ENCODE data around the gene PARD6A. TPM values are rescaled to one million over a fixed set of nuclear protein-coding genes. Genes with fewer than 3 reads are reported as not detected.

PARD6A gene
- total and polyA plus RNA-seq, 2 of the 13 experiments (the other 11 are each of a cell fraction or from before 2014, with no cell fraction given), result 3.5 to 4.3 TPM

GRCh38 chr16:67652578-67653127, 8.1 kb upstream of the PARD6A start (continued):
- no peak for TF ChIP-seq DMTF1 (CRISPR knock-in tag; IDR thresholded peaks at IDR 0.05)
- TF ChIP-seq SATB2 (CRISPR knock-in tag; IDR thresholded peaks at IDR 0.05), result no peak
- TF ChIP-seq GPN1 (CRISPR knock-in tag; IDR thresholded peaks at IDR 0.05; ENCODE audit: borderline replicate concordance), result no peak
- TF ChIP-seq ZSCAN21 (CRISPR knock-in tag; IDR thresholded peaks at IDR 0.05; ENCODE audit: borderline replicate concordance), result peak; percentile 62
- no peak for TF ChIP-seq NFYC (CRISPR knock-in tag; IDR thresholded peaks at IDR 0.05)
- no peak; the same call in 1 of the 2 replicates for TF ChIP-seq IRF9 (CRISPR knock-in tag; IDR thresholded peaks at IDR 0.05; ENCODE audit: borderline replicate concordance)
- TF ChIP-seq ZNF281 (CRISPR knock-in tag; IDR thresholded peaks at IDR 0.05; ENCODE audit: borderline replicate concordance), result peak; percentile 91
- no peak for TF ChIP-seq ARID3A (IDR thresholded peaks at IDR 0.05; ENCODE audit: low read depth, low read length)
- no peak for TF ChIP-seq KDM2A (CRISPR knock-in tag; IDR thresholded peaks at IDR 0.05; ENCODE audit: borderline replicate concordance, low read depth)
- no peak for TF ChIP-seq ZNF543 (CRISPR knock-in tag; IDR thresholded peaks at IDR 0.05)
- TF ChIP-seq CC2D1A (CRISPR knock-in tag; IDR thresholded peaks at IDR 0.05), result no peak
- TF ChIP-seq ZNF224 (CRISPR knock-in tag; IDR thresholded peaks at IDR 0.05), result no peak
- no peak for TF ChIP-seq NCOA5 (CRISPR knock-in tag; IDR thresholded peaks at IDR 0.05)
- peak; percentile 87; the same call in 1 of the 2 replicates for TF ChIP-seq ZNF253 (CRISPR knock-in tag; IDR thresholded peaks at IDR 0.05; ENCODE audit: borderline replicate concordance)
- no peak for TF ChIP-seq TEAD2 (CRISPR knock-in tag; IDR thresholded peaks at IDR 0.05)
- TF ChIP-seq FUBP1 (CRISPR knock-in tag; IDR thresholded peaks at IDR 0.05; ENCODE audit: borderline replicate concordance), result no peak

All from HepG2 (cell line).